Measurements from ENCODE around the gene TRABD2B.

The TRABD2B gene

GRCh38 chr1:47754221-47754620 is 243.0 kb downstream of the TRABD2B start:
- ChIA-PET CTCF (interaction anchor here (0.6 to 1.9 kb wide), 13 partner anchors 8 to 365 kb away, joined by 3 to 7 read pairs (median 4); no protein-coding TSS in a partner anchor), POLR2A (interaction anchor here (0.7 kb wide), 1 partner anchor 8 kb away, joined by 3 read pairs; no protein-coding TSS in a partner anchor)
- no peaks in the 10 kb centered on the region for H3K4me1 ChIP-seq (ENCODE audit: control insufficient read depth, insufficient read depth, low read length)
- no peak overlapping the region for H3K27ac ChIP-seq (ENCODE audit: extremely low read depth, low read depth, low read length)
- no peaks in the 10 kb centered on the region for H3K36me3 ChIP-seq (ENCODE audit: control insufficient read depth in 2 of 2, insufficient read depth in 1 of 2, low read length in 2 of 2)
- H3K9me3 ChIP-seq (ENCODE audit: control insufficient read depth, insufficient read depth, low read depth, low read length): no peaks in the 10 kb centered on the region
- TF ChIP-seq ZNF830 (tag by site-specific recombination; IDR thresholded peaks at IDR 0.05; ENCODE audit: low read depth): no peak
- no peak for TF ChIP-seq ZNF175 (tag by site-specific recombination; IDR thresholded peaks at IDR 0.05)
- no peak for TF ChIP-seq OSR2 (tag by site-specific recombination; IDR thresholded peaks at IDR 0.05)
- TF ChIP-seq ZNF366 (tag by site-specific recombination; conservative IDR thresholded peaks at IDR 0.05): no peak
- no peak for TF ChIP-seq ZNF114 (tag by site-specific recombination; IDR thresholded peaks at IDR 0.05)
- no peak for TF ChIP-seq ZNF112 (tag by site-specific recombination; IDR thresholded peaks at IDR 0.05)
- no peak for TF ChIP-seq ZFP37 (tag by site-specific recombination; IDR thresholded peaks at IDR 0.05)
- TF ChIP-seq ZNF837 (tag by site-specific recombination; IDR thresholded peaks at IDR 0.05): no peak
- TF ChIP-seq ZNF701 (tag by site-specific recombination; IDR thresholded peaks at IDR 0.05): no peak
- TF ChIP-seq ZBTB1 (tag by site-specific recombination; IDR thresholded peaks at IDR 0.05): no peak
- no peak for TF ChIP-seq ZNF785 (tag by site-specific recombination; IDR thresholded peaks at IDR 0.05)
- no peak overlapping the region for H3K4me3 ChIP-seq (ENCODE audit: low read depth, low read length)

- ChIA-PET CTCF (interaction anchor here (0.6 to 1.5 kb wide), 10 partner anchors 8 to 365 kb away, joined by 3 to 6 read pairs (median 4); partner anchors contain the start of gene FOXD2), POLR2A (interaction anchor here (0.7 kb wide), 1 partner anchor 8 kb away, joined by 3 read pairs; no protein-coding TSS in a partner anchor)
- Histone ChIP-seq H3K9me3 (ENCODE audit: control insufficient read depth, insufficient read depth, low read depth, low read length) (no peaks in the 10 kb centered on the region), H3K4me3 (ENCODE audit: low read depth, low read length) (no peak overlapping the region), H3K4me1 (ENCODE audit: control insufficient read depth, insufficient read depth, low read length) (no peaks in the 10 kb centered on the region), H3K36me3 (ENCODE audit: control insufficient read depth in 2 of 2, insufficient read depth in 1 of 2, low read length in 2 of 2) (no peaks in the 10 kb centered on the region), H3K27ac (ENCODE audit: extremely low read depth, low read depth, low read length) (no peak overlapping the region)
- TF ChIP-seq ZNF266 (tag by site-specific recombination; IDR thresholded peaks at IDR 0.05; ENCODE audit: low read depth) (no peak), ZNF654 (tag by site-specific recombination; IDR thresholded peaks at IDR 0.05; ENCODE audit: low read depth) (no peak), ZNF623 (tag by site-specific recombination; IDR thresholded peaks at IDR 0.05) (no peak), KLF9 (tag by site-specific recombination; IDR thresholded peaks at IDR 0.05; ENCODE audit: low read depth) (no peak), PATZ1 (tag by site-specific recombination; IDR thresholded peaks at IDR 0.05) (no peak), ZNF449 (tag by site-specific recombination; IDR thresholded peaks at IDR 0.05) (no peak), REST (tag by site-specific recombination; IDR thresholded peaks at IDR 0.05) (no peak)
Measured at GRCh38 chr1:47753808-47754207, 243.4 kb downstream of the TRABD2B start.
